GM12875 (cell line): ENCODE data around the gene NEDD9.

Experiments used
- H3K4me3 ChIP-seq: one replicate; pipeline ENCODE4 v1.5.1; 2011; ENCODE audit warnings: low read depth, low read length, control low read depth
- TF ChIP-seq, protein P1 (sequence below): IDR thresholded peaks from 2 replicates; pipeline ENCODE4 v1.5.1; 2011; ENCODE audit warnings: low read depth, mild to moderate bottlenecking, control low read depth, inconsistent platforms, low read length, moderate library complexity, borderline replicate concordance; ENCODE audit not compliant: insufficient read depth

Gene NEDD9

DNA sequence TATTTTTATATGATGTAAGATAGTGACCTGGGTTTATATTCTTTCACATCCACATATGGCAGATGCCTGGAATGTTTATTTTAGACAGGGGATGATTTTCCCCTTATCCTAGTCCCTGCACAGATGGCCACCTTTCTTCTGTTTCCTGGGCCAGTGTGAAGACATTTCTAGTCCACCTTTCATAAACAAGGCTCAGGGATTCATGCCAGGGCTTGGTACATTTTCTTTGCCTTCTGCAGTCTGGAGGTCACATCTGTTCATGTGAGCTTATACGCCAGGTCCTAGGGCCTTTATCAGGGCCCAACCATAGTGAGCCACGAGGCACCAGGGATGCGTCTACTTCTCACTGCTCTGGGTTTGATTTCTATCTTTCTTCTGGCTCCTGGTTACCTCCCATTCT, 82.9 kb downstream of the NEDD9 start:
- H3K4me3 ChIP-seq, result no peak overlapping the region

DNA sequence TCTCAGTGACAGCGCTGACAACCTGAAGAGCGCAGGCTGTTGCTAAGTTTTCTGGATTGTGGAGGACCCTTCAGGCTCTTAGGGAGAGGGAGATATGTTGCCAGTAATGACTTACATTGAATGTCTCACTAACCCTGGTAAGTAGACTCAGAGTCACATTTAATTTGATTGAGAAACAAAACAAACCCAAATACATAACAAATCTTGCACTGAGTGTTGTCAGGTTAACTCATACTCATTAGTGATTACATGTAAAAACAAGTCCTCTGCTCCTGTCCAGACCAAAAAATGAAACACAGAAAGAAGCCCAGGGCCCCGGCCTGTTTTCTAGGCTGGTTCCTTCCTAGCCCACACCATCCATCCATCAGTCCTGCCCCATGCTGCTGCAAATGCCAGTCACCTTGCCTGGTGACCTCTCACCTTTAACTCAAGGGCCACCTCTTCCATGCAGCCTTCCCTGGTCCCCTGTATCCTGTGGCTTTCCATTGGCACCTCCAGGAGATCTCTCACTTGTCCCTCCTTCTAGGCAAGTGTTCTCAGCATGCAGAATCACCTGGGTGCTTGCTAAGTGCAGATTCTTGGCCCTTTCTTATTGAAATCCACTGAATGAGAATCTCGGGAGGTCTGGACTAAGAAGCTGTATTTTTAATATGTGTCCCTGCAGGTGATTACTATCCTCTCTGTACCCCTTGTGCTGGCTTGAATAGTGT, 86.2 kb downstream of the NEDD9 start:
- TF ChIP-seq, protein P1, sequence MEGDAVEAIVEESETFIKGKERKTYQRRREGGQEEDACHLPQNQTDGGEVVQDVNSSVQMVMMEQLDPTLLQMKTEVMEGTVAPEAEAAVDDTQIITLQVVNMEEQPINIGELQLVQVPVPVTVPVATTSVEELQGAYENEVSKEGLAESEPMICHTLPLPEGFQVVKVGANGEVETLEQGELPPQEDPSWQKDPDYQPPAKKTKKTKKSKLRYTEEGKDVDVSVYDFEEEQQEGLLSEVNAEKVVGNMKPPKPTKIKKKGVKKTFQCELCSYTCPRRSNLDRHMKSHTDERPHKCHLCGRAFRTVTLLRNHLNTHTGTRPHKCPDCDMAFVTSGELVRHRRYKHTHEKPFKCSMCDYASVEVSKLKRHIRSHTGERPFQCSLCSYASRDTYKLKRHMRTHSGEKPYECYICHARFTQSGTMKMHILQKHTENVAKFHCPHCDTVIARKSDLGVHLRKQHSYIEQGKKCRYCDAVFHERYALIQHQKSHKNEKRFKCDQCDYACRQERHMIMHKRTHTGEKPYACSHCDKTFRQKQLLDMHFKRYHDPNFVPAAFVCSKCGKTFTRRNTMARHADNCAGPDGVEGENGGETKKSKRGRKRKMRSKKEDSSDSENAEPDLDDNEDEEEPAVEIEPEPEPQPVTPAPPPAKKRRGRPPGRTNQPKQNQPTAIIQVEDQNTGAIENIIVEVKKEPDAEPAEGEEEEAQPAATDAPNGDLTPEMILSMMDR, result no peak

More for the DNA sequence above, 82.9 kb downstream of the NEDD9 start:
- TF ChIP-seq, protein P1, result no peak

DNA sequence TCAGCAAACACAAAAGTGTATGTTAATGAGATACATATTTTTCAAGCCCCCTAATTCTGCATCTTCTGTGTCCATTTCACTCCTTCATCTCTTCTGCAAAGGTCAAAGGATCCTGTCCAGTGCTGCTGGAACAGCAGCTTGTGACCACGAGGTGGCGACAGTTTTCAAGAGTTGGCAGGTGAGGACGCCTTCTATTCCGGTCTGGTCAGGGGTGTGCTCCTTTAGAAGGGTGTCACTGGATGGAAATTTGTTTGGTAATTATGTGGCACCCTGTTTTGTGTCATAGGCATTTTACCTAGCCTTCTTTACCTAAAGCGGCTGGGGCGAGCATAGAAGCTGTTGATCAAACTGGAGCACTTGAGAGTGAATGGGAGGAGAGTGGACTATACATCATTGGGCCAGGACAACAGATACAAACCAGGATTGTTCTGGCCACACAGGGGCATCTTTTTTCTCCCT, 88.0 kb downstream of the NEDD9 start:
- H3K4me3 ChIP-seq, result no peak overlapping the region

More for the DNA sequence above, 86.2 kb downstream of the NEDD9 start:
- H3K4me3 ChIP-seq, result no peak overlapping the region

DNA sequence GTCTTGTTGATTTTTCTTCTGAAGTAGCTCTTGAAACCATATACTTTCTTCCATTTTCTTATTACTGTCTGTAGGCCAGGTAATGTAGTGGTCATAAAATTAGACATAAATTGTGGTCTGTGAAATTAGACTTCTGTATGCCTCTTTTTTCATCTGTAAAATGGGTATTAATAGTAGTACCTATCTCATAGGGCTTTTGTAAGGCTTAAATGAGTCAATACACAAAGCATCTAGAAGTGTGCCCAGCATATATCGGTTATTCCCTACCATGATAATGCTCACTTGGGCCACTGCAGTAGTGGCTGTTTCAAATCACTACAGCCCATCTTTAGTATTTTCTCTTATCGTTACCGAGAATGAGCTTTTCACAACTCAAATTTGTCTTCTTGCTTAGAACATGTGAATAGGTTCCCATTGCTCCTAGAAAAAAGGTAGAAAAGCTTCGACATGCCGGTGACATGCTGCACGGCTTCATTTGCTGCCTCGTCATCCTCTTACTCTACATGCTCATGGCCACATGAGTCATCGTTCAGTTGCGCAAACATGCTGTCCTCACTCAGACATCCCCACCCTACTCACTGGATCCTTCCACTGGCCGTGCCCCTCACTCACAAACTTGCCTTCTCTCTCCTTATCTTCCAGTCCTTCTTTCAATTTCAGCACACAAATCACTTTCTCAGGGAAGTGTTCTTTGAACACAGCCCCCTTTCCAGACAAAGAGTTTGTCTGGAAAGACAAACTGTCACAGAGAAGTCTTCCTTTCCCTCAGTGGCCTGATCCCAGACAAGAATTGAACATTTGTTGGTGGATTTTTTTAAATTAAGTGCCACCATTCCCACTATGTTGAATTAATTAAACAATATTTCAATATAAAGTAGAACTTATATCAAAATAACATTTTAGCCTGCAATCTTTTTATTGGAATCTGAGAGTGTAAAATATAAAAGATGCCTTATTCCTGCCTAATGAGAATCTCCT, 88.8 kb downstream of the NEDD9 start:
- no peak overlapping the region for H3K4me3 ChIP-seq
- TF ChIP-seq, protein P1, result no peak

More for the DNA sequence above, 88.0 kb downstream of the NEDD9 start:
- TF ChIP-seq, protein P1, result peak; percentile 80

DNA sequence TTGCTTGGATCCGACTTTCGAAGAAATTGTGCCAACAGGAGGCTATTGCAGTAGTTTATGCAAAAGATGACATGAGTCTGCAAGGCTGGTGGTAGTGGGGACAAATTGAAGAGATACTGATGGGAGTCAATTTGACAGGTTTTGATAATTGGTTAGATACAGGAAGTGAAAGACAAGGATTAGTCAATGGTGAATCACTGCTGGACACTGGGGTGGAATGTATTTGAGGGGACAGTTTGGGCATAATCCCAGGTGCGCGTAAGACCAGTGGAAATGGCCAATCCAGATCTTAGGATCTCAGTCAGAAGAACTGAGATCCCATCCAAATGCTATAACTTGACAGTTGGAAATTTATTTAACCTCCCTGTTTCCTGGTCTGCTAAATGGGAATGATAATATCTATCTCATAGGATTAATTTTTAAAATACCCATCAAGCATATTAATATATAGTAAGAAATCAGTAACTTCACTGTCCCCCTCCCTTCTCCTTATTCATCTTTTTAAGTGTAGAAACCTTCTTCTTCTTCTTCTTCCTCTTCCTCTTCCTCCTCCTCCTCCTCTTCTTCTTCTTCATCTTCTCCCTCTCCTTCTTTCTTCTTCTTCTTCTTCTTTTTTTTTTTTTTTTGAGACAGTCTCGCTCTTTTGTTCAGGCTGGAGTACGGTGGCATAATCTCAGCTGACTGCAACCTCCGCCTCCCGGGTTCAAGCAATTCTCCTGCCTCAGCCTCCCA, 90.0 kb downstream of the NEDD9 start:
- no peak overlapping the region for H3K4me3 ChIP-seq
- TF ChIP-seq, protein P1, result no peak

DNA sequence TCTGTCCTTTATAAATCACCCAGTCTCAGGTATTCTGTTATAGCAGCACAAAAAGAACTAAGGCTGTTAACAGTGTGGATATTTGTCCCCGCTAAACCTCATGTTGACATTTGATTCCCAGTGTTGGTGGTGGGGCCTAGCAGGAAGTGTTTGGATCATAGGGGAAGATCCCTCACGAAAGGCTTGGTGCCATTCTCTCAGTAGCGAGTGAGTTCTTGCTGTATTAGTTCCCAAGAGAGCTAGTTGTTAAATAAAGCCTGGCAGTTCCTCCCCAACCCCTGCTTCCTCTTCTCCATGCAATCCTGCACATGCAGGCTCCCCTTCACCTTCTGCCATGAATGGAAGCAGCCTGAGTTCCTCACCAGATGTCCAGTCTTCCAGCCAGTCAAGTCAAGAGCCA, 91.2 kb downstream of the NEDD9 start:
- TF ChIP-seq, protein P1, result no peak
- H3K4me3 ChIP-seq, result no peak overlapping the region
